ENCODE measurements around the gene ADAMTS17. TPM values are rescaled to one million over a fixed set of nuclear protein-coding genes. Genes with fewer than 3 reads are reported as not detected.

Gene ADAMTS17
- total RNA-seq, 2 donors from 2014 or later, result 0.37 to 1.1 TPM

DNA sequence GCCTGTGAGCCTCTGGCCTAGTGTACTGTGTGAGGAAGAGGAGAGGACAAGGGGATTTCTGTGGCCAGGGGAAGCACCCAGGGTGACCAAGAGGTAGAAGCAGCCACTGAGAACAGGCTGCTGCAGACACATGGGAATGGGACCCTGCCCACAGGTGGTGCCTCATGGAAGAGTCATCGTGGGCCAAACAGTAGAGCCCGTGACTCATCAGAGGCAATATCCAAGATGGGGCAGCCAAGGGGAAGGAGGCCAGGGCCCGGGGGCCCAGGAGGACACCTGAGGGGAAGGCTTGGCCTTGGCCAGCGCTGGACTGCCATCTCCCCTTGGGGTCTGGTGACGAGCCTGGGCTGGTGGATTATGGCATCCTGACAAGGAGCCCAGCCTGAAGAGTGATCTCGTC is 333.5 kb downstream of the ADAMTS17 start:
- Mint-ChIP-seq H3K27ac (peak overlapping the region; percentile 28), H3K36me3 (ENCODE audit: low read depth) (no peaks in the 10 kb centered on the region)

GRCh38 chr15:100007609-100008008 is 334.2 kb downstream of the ADAMTS17 start:
- H3K4me1 Mint-ChIP-seq, result no peaks in the 10 kb centered on the region
- H3K27me3 Mint-ChIP-seq, result no peaks in the 10 kb centered on the region
- H3K27ac Mint-ChIP-seq, result peak overlapping the region; percentile 28
- no peak for ATAC-seq (replicated peaks)
- H3K9me3 Mint-ChIP-seq, result no peaks in the 10 kb centered on the region
- H3K4me3 Mint-ChIP-seq, result no peak overlapping the region
- no peaks in the 10 kb centered on the region for H3K36me3 Mint-ChIP-seq (ENCODE audit: low read depth)

More for the DNA sequence above, 333.5 kb downstream of the ADAMTS17 start:
- H3K4me1 Mint-ChIP-seq, result no peaks in the 10 kb centered on the region
- H3K4me3 Mint-ChIP-seq, result no peak overlapping the region
- H3K27me3 Mint-ChIP-seq, result no peaks in the 10 kb centered on the region
- no peaks in the 10 kb centered on the region for H3K9me3 Mint-ChIP-seq
- peak; percentile 55 for ATAC-seq (replicated peaks)

GRCh38 chr15:100005715-100006114 is 336.1 kb downstream of the ADAMTS17 start:
- no peak for ATAC-seq (replicated peaks)
- H3K4me3 Mint-ChIP-seq, result no peak overlapping the region
- H3K4me1 Mint-ChIP-seq, result no peaks in the 10 kb centered on the region
- H3K27ac Mint-ChIP-seq, result no peak overlapping the region
- no peaks in the 10 kb centered on the region for H3K27me3 Mint-ChIP-seq
- H3K36me3 Mint-ChIP-seq (ENCODE audit: low read depth), result no peaks in the 10 kb centered on the region
- no peaks in the 10 kb centered on the region for H3K9me3 Mint-ChIP-seq

GRCh38 chr15:100005013-100005412 is 336.8 kb downstream of the ADAMTS17 start:
- Mint-ChIP-seq H3K4me3 (no peak overlapping the region), H3K27me3 (no peaks in the 10 kb centered on the region), H3K9me3 (no peaks in the 10 kb centered on the region), H3K36me3 (ENCODE audit: low read depth) (no peaks in the 10 kb centered on the region), H3K27ac (no peak overlapping the region), H3K4me1 (no peaks in the 10 kb centered on the region)
- ATAC-seq (replicated peaks), result no peak

- H3K27me3 Mint-ChIP-seq, result no peaks in the 10 kb centered on the region
- no peaks in the 10 kb centered on the region for H3K9me3 Mint-ChIP-seq
- H3K4me3 Mint-ChIP-seq, result no peak overlapping the region
- ATAC-seq (replicated peaks), result peak; percentile 14
- no peaks in the 10 kb centered on the region for H3K4me1 Mint-ChIP-seq
- H3K27ac Mint-ChIP-seq, result no peak overlapping the region
- no peaks in the 10 kb centered on the region for H3K36me3 Mint-ChIP-seq (ENCODE audit: low read depth)
These were observed 338.8 kb downstream of the ADAMTS17 start for GRCh38 chr15:100002787-100003536.

DNA sequence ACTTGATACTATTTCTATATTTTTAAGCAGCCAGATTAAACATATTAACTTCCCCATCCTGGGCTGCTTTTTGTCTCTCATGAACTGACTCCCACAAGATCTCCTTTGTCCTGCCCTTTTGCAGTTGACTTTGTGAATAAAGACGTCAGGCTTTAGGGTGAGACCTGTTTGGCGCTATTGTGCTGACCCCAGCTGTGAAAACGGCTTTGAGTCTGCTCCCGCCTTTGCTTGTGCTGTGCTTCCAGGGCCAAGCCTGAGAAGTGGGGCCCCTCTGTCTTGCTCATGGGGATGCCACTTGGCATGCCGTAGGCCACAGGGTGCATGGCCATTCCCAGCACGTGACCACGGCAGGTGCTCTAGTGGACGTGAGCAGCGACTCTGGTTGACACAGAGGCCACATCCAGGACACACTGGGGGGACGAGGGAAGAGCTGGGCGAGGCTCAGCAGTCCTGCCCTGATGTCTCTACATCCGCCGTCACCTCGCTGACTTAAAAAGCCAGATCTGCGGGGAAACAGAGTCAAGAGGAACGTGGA is 339.6 kb downstream of the ADAMTS17 start:
- Mint-ChIP-seq H3K4me3 (no peak overlapping the region), H3K4me1 (no peaks in the 10 kb centered on the region), H3K27me3 (no peaks in the 10 kb centered on the region), H3K36me3 (ENCODE audit: low read depth) (no peaks in the 10 kb centered on the region), H3K9me3 (no peaks in the 10 kb centered on the region), H3K27ac (no peak overlapping the region)
- no peak for ATAC-seq (replicated peaks)

GRCh38 chr15:100001405-100001804 is 340.4 kb downstream of the ADAMTS17 start:
- ATAC-seq (replicated peaks), result peak; percentile 93
- no peak overlapping the region for H3K27ac Mint-ChIP-seq
- no peaks in the 10 kb centered on the region for H3K9me3 Mint-ChIP-seq
- H3K36me3 Mint-ChIP-seq (ENCODE audit: low read depth), result no peaks in the 10 kb centered on the region
- H3K4me3 Mint-ChIP-seq, result no peak overlapping the region
- no peaks in the 10 kb centered on the region for H3K27me3 Mint-ChIP-seq
- no peaks in the 10 kb centered on the region for H3K4me1 Mint-ChIP-seq

- Mint-ChIP-seq H3K4me3 (no peak overlapping the region), H3K36me3 (ENCODE audit: low read depth) (no peaks in the 10 kb centered on the region), H3K9me3 (no peaks in the 10 kb centered on the region), H3K4me1 (no peaks in the 10 kb centered on the region), H3K27ac (no peak overlapping the region), H3K27me3 (no peaks in the 10 kb centered on the region)
- ATAC-seq (replicated peaks), result no peak
These were observed 342.3 kb downstream of the ADAMTS17 start for GRCh38 chr15:99999282-100000070.

DNA sequence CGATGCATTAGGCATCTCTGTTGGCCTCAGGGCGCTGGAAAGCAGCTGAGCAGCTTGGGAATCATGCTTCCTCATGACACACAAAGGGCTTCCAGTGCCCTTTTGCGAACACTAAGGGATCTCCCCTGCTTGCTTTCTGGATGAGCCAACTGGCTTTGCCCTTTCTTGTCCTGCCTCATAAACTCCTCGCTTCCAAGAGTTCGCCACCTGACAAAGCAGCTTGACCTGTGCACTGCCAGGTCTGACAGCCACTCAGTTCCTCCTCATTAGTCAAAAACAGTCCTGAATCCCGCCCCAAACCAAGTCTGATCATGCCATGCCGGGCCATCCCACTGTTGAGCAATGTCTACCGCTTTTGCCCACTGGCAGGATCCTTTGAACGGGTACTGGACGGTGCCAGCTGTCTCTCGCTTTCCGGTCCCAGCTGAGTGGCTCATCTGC is 343.1 kb downstream of the ADAMTS17 start:
- Mint-ChIP-seq H3K4me1 (no peaks in the 10 kb centered on the region), H3K27me3 (no peaks in the 10 kb centered on the region), H3K27ac (no peak overlapping the region), H3K9me3 (no peaks in the 10 kb centered on the region), H3K36me3 (ENCODE audit: low read depth) (no peaks in the 10 kb centered on the region), H3K4me3 (no peak overlapping the region)
- ATAC-seq (replicated peaks), result no peak

GRCh38 chr15:99997112-99997651 is 344.6 kb downstream of the ADAMTS17 start:
- no peaks in the 10 kb centered on the region for H3K36me3 Mint-ChIP-seq (ENCODE audit: low read depth)
- no peak for ATAC-seq (replicated peaks)
- no peak overlapping the region for H3K27ac Mint-ChIP-seq
- H3K4me1 Mint-ChIP-seq, result no peaks in the 10 kb centered on the region
- H3K27me3 Mint-ChIP-seq, result no peaks in the 10 kb centered on the region
- H3K9me3 Mint-ChIP-seq, result no peaks in the 10 kb centered on the region
- H3K4me3 Mint-ChIP-seq, result no peak overlapping the region

GRCh38 chr15:99996660-99997059 is 345.1 kb downstream of the ADAMTS17 start:
- H3K4me3 Mint-ChIP-seq, result no peak overlapping the region

DNA sequence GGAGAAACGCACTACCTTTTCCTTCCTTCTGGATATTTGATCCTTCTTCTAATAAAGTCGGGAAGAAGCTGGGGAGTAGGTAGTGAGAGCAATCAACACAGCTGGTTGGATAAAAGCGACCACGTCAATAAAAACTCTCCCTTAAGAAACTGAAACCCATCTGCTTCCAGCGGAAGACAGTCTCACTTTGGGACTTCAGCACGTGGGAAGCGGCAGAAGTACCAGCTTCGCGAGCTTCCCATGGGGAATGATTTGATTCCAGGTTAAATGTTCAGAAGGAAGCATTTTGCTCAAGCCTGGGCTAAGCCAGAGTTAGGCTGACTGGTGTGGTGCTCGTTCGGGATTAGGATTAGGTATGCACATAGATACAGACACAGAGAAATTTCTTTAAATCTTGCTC is 346.2 kb downstream of the ADAMTS17 start:
- Mint-ChIP-seq H3K27ac (no peak overlapping the region), H3K9me3 (no peaks in the 10 kb centered on the region), H3K27me3 (no peaks in the 10 kb centered on the region), H3K4me1 (no peaks in the 10 kb centered on the region), H3K4me3 (no peak overlapping the region), H3K36me3 (ENCODE audit: low read depth) (no peaks in the 10 kb centered on the region)
- ATAC-seq (replicated peaks), result no peak

More at GRCh38 chr15:99996660-99997059, 345.1 kb downstream of the ADAMTS17 start:
- no peaks in the 10 kb centered on the region for H3K9me3 Mint-ChIP-seq
- no peaks in the 10 kb centered on the region for H3K4me1 Mint-ChIP-seq
- H3K36me3 Mint-ChIP-seq (ENCODE audit: low read depth), result no peaks in the 10 kb centered on the region
- no peak overlapping the region for H3K27ac Mint-ChIP-seq
- no peaks in the 10 kb centered on the region for H3K27me3 Mint-ChIP-seq
- ATAC-seq (replicated peaks), result no peak

DNA sequence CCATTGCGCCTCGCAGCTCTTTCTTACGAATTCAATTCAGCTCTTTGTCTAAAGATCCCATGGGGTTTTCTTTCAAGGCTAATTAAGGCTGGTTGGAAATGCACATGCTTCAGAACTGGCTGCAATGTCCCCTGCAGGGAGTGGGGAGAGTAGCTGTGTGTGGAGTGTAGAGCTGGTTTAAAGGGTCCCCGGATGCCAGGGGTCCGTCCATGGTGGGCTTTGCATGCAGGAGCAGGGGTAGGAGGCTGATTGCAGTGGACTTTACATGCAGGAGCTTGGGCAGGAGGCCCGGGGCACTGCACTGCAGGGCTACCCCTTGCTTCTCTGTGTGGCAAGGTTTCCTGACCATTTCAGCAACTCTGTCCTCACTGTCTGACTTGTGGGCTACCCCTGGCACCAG is 346.9 kb downstream of the ADAMTS17 start:
- Mint-ChIP-seq H3K27ac (no peak overlapping the region), H3K4me3 (no peak overlapping the region)

GRCh38 chr15:99993681-99994131 is 348.1 kb downstream of the ADAMTS17 start:
- no peaks in the 10 kb centered on the region for H3K27me3 Mint-ChIP-seq
- H3K4me1 Mint-ChIP-seq, result no peaks in the 10 kb centered on the region
- ATAC-seq (replicated peaks), result no peak
- H3K9me3 Mint-ChIP-seq, result no peaks in the 10 kb centered on the region
- no peak overlapping the region for H3K27ac Mint-ChIP-seq
- no peaks in the 10 kb centered on the region for H3K36me3 Mint-ChIP-seq (ENCODE audit: low read depth)
- no peak overlapping the region for H3K4me3 Mint-ChIP-seq

More for the DNA sequence above, 346.9 kb downstream of the ADAMTS17 start:
- no peak for ATAC-seq (replicated peaks)
- H3K27me3 Mint-ChIP-seq, result no peaks in the 10 kb centered on the region
- H3K4me1 Mint-ChIP-seq, result no peaks in the 10 kb centered on the region
- no peaks in the 10 kb centered on the region for H3K36me3 Mint-ChIP-seq (ENCODE audit: low read depth)
- H3K9me3 Mint-ChIP-seq, result no peaks in the 10 kb centered on the region

Data from activated T-helper 17 cell treated with anti-CD3 and anti-CD28 coated beads, Interleukin-2, amount 50 U/mL, for 72 hours (primary cell).